ENCODE measurements around the gene C6orf47.
"Not testable (repeated sequence)": the region's sequence is repeated elsewhere in the genome, so short reads cannot be mapped to it uniquely, and the experiment has no call there.

Gene C6orf47

GRCh38 chr6:31660381-31661261, at the start of gene C6orf47:
TSS of gene C6orf47 (minus strand) at chr6:31660778. CDS start at chr6:31659947, 831 bp downstream.
- peak; percentile 74 for DNase-seq

DNA sequence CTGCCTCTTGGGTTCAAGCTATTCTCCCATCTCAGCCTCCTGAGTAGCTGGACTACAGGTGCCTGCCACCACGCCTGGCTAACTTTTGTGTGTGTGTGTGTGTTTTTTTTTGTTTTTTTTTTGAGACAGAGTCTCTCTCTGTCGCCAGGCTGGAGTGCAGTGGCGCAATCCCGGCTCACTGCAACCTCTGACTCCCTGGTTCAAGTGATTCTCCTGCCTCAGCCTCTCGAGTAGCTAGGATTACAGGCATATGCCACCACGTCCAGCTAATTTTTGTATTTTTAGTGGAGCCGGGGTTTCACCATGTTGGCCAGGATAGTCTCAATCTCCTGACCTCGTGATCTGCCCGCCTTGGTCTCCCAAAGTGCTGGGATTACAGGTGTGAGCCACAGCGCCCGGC, 48.6 kb upstream of the C6orf47 start:
- not testable (repeated sequence) for DNase-seq

DNA sequence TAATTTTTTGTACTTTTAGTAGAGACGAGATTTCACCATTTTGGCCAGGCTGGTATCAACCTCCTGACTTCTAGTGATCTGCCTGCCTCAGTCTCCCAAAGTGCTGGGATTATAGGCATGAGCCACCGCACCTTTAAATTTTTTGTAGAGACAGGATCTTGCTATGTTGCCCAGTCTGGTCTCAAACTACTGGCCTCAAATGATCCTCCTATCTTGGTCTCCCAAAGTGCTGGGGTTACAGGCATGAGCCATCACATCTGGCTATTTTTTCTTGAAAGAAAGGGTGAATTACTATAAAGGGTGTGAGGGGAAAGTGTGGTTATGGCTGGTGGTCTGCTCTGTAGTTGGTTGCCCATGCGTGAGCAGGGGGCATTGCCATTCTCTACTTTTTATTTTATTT, 47.6 kb upstream of the C6orf47 start:
- no peak for DNase-seq

DNA sequence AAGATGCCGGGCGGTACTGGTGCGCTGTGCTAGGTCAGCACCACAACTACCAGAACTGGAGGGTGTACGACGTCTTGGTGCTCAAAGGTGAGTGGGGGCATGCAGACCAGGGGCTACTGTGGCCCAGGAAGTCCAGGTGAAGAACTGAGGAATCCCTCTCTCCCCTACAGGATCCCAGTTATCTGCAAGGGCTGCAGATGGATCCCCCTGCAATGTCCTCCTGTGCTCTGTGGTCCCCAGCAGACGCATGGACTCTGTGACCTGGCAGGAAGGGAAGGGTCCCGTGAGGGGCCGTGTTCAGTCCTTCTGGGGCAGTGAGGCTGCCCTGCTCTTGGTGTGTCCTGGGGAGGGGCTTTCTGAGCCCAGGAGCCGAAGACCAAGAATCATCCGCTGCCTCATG, 47.1 kb upstream of the C6orf47 start:
- DNase-seq: no peak

- no peak for DNase-seq
Measured at GRCh38 chr6:31706599-31706998, 46.0 kb upstream of the C6orf47 start, which contains the start of gene LY6G6F. TSS of gene LY6G6F (plus strand) at chr6:31706866. CDS start at chr6:31706907, 41 bp downstream.

GRCh38 chr6:31705931-31706330, 45.4 kb upstream of the C6orf47 start:
- no peak for DNase-seq

DNA sequence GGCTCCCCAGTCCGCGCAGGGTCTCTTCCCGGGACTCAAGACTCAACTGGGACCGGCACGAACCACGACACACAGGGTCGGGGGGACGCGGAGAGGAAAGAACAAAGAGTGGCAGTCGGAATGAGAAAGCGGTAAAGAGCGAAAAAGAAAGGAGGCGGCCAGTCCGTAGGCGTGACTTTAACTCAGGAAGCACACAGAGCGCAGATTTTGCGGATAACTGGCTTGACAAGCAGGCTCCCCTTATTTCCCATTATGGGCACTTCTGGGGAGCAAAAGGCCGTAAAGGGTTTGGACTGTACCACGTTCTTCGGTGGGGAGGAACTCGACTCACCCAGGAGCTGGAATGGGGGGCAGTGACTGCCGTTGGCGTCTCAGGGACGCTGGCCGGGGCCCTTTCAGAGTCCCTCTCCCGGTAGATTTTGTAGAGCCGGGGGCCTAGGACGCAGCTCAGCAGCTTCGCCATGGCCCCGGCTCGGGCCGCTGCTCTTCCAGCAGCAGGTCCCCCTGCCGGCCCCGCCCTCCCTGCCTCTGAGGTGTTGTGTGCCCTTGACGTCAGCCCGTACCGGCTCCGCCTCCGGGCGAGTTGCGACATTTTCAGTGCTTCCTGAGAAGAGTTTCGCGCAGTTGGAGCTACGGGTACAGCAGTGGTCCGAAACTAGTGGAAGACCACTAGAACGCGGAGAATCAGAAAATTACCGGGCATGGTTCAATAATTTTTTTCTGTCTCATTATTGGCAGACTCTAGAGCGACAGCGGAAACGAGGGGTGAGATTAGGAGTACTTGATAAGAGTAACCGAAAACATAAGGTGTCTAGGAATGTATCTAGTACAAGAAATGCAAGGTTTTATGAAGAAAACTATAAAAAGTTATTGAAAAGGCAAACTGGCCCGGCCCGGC, 42.5 kb upstream of the C6orf47 start, which contains the start of gene ABHD16A:
ABHD16A (minus strand) TSS at position 506 of the 898 bp plus-strand sequence; CDS start at position 463, 43 bp downstream.
- DNase-seq: peak; percentile 97

DNA sequence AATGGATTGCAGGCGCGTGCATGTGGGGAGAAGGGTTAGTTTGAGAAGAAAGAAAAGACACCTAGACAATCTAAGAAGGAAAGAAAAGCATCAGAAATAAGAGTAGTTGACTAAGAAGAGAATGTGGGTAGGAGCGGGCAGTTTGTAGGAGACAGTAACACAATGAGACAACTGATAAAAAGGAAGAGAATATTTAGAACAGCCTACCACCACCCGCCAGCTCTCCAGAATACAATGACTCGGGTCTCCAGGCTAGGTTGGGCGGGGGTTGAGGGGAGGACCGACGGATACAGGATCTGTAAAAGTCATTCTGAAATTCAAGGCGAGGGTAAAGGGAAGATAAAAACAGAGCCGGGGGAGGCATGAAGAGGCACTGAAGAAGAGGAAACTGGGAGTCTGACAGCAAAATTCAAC, 41.8 kb upstream of the C6orf47 start:
- no peak for DNase-seq

GRCh38 chr6:31701666-31702404, 41.3 kb upstream of the C6orf47 start:
- no peak for DNase-seq

- DNase-seq: no peak
Measured at GRCh38 chr6:31700740-31701401, 40.3 kb upstream of the C6orf47 start.

DNA sequence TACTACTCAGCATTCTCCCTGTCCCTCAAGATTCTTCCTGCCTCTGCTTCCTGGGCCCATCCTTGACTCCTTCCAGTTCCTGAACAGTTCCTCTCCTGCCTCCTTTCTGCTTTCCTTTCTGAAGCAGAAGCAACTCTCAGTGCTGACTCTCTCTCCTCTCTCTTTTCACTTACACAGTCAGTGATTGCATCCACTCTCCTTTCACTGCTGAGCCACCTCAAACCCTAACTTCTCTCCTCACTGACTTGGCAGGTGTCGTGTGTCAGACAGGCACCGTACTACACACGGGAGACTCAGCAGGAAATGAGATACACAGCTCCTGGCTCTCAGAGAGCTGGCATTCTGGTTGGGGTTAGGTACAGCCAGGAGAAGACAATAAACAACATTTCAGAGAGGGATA, 37.0 kb upstream of the C6orf47 start:
- no peak for DNase-seq

GRCh38 chr6:31693535-31693934, 33.0 kb upstream of the C6orf47 start:
- no peak for DNase-seq

GRCh38 chr6:31692886-31693285, 32.3 kb upstream of the C6orf47 start:
- no peak for DNase-seq

GRCh38 chr6:31692353-31692752, 31.8 kb upstream of the C6orf47 start:
- DNase-seq: no peak

DNA sequence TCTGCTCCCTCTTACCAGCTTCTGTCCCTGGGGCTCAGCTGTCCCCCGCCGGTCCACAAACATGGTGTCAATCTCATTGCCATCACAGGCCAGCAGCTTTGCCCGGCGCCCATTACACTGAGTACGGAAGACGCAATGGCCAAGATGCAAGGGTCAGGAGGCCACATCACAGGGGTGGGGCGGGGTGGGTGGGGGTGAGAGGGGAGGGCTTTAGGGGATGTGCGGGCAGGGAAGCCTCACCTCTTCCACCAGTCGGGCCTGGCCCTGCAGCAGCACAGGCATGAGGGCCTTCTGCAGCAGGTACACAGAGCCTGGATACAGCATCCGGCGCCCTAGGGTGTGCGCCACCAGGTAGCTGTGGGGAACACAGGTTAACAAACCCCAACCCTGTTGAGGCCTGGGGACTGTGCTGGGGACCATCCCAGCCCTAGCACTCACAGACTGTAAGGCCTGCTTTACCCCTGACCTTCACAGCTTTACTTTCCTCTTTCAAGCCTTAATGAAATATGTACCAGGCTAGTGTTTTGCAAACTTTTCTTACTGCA, 31.1 kb upstream of the C6orf47 start:
- DNase-seq: no peak

GRCh38 chr6:31691078-31691463, 30.5 kb upstream of the C6orf47 start:
- DNase-seq: no peak

DNA sequence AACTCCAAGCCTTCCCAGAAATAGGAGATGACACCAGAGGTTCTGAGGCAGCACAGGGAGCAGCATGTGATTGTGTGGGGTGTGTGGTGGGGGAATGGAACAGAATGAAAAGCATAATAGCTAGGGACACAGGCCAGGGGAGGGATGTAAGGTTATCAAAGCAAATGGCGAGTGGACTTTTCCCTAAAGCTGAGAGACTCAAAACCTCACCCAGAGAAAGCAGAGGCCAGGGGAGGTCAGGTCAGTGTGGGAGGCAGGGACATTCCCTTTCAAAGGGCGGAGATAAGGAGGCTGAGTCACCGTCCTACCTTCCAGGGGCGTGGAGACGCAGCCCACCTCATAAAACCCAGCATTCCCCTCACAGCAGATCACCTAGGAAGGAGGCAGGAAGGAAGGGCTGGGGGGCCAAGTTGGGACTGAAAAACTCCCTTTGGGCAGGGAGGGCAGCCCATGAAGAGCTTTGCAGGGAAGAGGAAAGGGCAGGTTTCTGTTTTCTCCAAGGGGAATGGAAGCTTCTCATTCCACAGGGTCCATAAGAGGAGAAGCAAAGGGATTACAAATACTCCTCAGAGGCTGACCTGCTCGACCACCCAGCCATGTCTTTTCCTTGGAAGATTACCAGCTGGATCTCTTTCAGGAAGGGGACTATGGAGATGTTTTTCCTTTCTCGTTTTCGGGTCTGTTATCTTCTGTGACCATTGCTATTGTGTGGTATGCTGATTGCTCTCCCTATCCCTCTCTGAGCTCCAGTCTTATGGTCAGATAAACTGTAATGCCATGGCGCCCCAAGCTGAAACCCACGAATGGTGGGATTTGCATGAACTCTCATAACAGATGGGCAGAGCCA, 29.9 kb upstream of the C6orf47 start:
- DNase-seq: no peak

- DNase-seq: no peak
Measured at GRCh38 chr6:31689249-31690110, 28.9 kb upstream of the C6orf47 start.

DNA sequence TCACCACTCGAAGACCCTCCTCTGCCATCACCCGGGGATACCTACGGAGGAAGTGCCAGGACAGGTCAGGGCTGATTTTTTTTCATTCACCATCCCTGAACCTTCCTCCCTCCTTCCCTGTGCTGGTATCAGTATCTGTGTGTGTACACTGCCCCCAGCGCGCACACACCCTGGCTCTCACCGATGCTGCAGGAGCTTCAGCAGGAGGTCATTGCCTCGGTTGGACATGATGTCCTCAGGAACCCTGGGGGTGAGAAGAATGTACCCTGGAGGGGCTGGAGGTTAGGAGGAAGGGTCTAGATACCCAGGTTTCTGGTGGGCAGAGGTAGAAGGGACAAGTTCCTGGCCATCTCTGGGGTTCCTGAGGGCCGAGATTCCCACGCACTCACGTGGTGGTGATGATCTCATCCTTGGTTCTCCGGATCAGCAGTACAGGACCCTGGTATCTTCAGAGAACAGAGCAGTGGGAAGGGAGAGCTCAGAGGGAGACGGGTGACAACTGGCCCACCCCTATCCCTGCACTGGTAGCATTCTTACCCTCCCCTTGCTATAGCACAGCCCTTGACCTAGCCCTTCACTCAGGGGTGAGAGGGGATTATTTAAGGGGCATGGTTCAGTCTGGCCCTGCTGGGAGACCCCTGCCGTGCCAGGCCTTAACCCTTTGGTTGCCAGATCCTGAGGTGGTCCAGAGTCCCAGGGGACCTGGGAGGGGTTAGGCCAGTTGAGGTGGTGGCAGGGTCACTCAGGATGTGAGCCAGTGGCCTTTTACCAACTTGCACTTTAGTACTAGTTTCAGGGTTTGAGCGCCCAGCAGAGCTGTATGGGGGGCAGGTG, 27.5 kb upstream of the C6orf47 start:
- no peak for DNase-seq
